MM.1S (cell line): Measurements from ENCODE around the gene FBLN1.
"Not testable (repeated sequence)": the region's sequence is repeated elsewhere in the genome, so short reads cannot be mapped to it uniquely, and the experiment has no call there.

Experiments
- DNase-seq: peaks from one replicate; pipeline ENCODE4 v3.0.0-alpha.2; 2015
- H2AFZ ChIP-seq: fragments of 300-600 bp; sonication (generic); 2 replicates; pipeline ENCODE4 v1.6.0; 2016; ENCODE audit warnings: antibody characterized with exemption, low read length
- H3F3A ChIP-seq: fragments of 300-600 bp; sonication (generic); 2 replicates; pipeline ENCODE4 v1.6.1; 2016; ENCODE audit warnings: mild to moderate bottlenecking, antibody characterized with exemption, low read length, moderate library complexity, mixed read lengths; ENCODE audit not compliant: insufficient read depth
- H3K27ac ChIP-seq: fragments of 300-600 bp; sonication (generic); 2 replicates; pipeline ENCODE4 v1.5.1; 2016; ENCODE audit warnings: mild to moderate bottlenecking, low read length
- H3K27me3 ChIP-seq: fragments of 300-600 bp; sonication (generic); replicated peaks from 2 replicates; pipeline ENCODE4 v1.6.0; 2016; ENCODE audit warnings: low read length; ENCODE audit not compliant: insufficient read depth
- H3K36me3 ChIP-seq: fragments of 300-600 bp; sonication (generic); replicated peaks from 2 replicates; pipeline ENCODE4 v1.6.1; 2016; ENCODE audit warnings: mild to moderate bottlenecking, low read length, mixed read lengths; ENCODE audit not compliant: insufficient read depth
- H3K4me1 ChIP-seq: fragments of 300-600 bp; sonication (generic); 2 replicates; pipeline ENCODE4 v1.6.1; 2016; ENCODE audit warnings: low read length, mixed read lengths
- H3K4me2 ChIP-seq: fragments of 300-600 bp; sonication (generic); 2 replicates; pipeline ENCODE4 v1.6.0; 2016; ENCODE audit warnings: low read depth, low read length
- H3K4me3 ChIP-seq: fragments of 300-600 bp; sonication (generic); 2 replicates; pipeline ENCODE4 v1.5.1; 2016; ENCODE audit warnings: low read length, mixed read lengths
- H3K79me2 ChIP-seq: fragments of 300-600 bp; sonication (generic); 2 replicates; pipeline ENCODE4 v1.6.1; 2016; ENCODE audit warnings: mixed run types, low read length, mixed read lengths
- H3K9ac ChIP-seq: fragments of 300-600 bp; sonication (generic); 2 replicates; pipeline ENCODE4 v1.6.1; 2016; ENCODE audit warnings: low read length, mixed read lengths
- H3K9me2 ChIP-seq: fragments of 300-600 bp; sonication (generic); replicated peaks from 2 replicates; pipeline ENCODE4 v1.6.1; 2016; ENCODE audit warnings: mild to moderate bottlenecking, low read length, mixed read lengths; ENCODE audit not compliant: insufficient read depth
- H3K9me3 ChIP-seq: fragments of 300-600 bp; sonication (generic); replicated peaks from 2 replicates; pipeline ENCODE4 v1.6.1; 2016; ENCODE audit warnings: mild to moderate bottlenecking, low read length, mixed read lengths; ENCODE audit not compliant: insufficient read depth
- H4K20me1 ChIP-seq: fragments of 300-600 bp; sonication (generic); 2 replicates; pipeline ENCODE4 v1.6.1; 2016; ENCODE audit warnings: mild to moderate bottlenecking, low read length, moderate library complexity, mixed read lengths; ENCODE audit not compliant: insufficient read depth
- EZH2 ChIP-seq: fragments of 300-600 bp; sonication (generic); optimal IDR thresholded peaks from 2 replicates; pipeline ENCODE3; 2017; ENCODE audit warnings: low read depth, mild to moderate bottlenecking, antibody characterized with exemption, low read length, mixed read lengths
- EZH2phosphoT487 ChIP-seq: fragments of 300-600 bp; sonication (generic); IDR thresholded peaks from 2 replicates; pipeline ENCODE4 v1.6.1; 2018; ENCODE audit warnings: antibody characterized with exemption, low read length
- TF ChIP-seq, protein P1 (sequence below): fragments of 300-600 bp; sonication (generic); IDR thresholded peaks from 2 replicates; pipeline ENCODE4 v1.5.1; 2016; ENCODE audit warnings: antibody characterized with exemption, low read length, mixed read lengths

The FBLN1 gene

DNA sequence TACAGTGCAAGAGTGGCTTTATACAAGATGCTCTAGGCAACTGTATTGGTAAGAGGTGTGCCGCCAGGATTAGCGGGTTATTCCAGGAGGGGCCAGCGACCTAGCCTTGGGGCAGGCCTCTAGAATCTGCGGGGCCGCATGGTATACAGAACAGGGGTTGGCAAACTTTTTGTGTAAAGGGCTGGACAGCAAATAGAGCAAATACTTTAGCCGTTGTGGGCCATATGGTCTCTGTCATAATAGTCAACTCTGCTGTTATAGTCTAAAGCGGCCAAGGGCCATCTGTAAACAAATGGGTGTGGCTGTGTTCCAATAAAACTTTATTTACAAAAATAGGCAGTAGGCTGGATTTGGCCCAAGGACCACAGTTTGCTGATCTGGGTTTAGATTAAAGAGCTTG lies 32.6 kb downstream of the FBLN1 start:
- Histone ChIP-seq H3K4me2 (no peak overlapping the region), H3K36me3 (no peaks in the 10 kb centered on the region)

DNA sequence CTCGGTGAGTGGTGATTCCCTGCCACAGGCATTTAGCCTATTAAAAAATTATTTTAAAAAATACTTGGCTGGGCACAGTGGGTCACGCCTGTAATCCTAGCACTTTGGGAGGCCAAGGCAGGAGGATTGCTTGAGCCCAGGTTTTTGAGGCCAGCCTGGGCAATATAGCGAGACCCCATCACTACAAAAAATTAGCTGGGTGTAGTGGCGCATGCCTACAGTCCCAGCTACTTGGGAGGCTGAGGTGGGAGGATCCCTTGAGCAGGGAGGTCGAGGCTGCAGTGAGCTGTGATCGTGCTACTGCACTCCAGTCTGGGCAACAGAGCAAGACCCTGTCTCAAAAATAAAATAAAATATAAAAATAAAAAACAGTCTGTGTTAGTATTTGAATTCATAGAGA lies 33.2 kb downstream of the FBLN1 start:
- H3K79me2 ChIP-seq, H3K9ac ChIP-seq, H4K20me1 ChIP-seq, DNase-seq, H2AFZ ChIP-seq, H3K9me3 ChIP-seq, H3K27ac ChIP-seq, H3K36me3 ChIP-seq, H3K4me2 ChIP-seq, H3K4me3 ChIP-seq, H3K4me1 ChIP-seq, H3F3A ChIP-seq, H3K9me2 ChIP-seq: not testable (repeated sequence)
- peaks cover 95% of the 10 kb centered on the region for H3K27me3 ChIP-seq

More for the DNA sequence above, 32.6 kb downstream of the FBLN1 start:
- H3K79me2 ChIP-seq, result no peaks in the 10 kb centered on the region
- no peak overlapping the region for H3K4me3 ChIP-seq
- no peak overlapping the region for H3K27ac ChIP-seq
- peaks cover 95% of the 10 kb centered on the region for H3K27me3 ChIP-seq
- no peaks in the 10 kb centered on the region for H3K4me1 ChIP-seq
- H3K9me2 ChIP-seq, result no peaks in the 10 kb centered on the region
- no peak overlapping the region for H3K9ac ChIP-seq
- DNase-seq, result no peak
- no peak overlapping the region for H2AFZ ChIP-seq
- no peaks in the 10 kb centered on the region for H3F3A ChIP-seq
- H4K20me1 ChIP-seq, result no peaks in the 10 kb centered on the region
- TF ChIP-seq EZH2 (no peak), EZH2phosphoT487 (no peak)
- TF ChIP-seq, protein P1, sequence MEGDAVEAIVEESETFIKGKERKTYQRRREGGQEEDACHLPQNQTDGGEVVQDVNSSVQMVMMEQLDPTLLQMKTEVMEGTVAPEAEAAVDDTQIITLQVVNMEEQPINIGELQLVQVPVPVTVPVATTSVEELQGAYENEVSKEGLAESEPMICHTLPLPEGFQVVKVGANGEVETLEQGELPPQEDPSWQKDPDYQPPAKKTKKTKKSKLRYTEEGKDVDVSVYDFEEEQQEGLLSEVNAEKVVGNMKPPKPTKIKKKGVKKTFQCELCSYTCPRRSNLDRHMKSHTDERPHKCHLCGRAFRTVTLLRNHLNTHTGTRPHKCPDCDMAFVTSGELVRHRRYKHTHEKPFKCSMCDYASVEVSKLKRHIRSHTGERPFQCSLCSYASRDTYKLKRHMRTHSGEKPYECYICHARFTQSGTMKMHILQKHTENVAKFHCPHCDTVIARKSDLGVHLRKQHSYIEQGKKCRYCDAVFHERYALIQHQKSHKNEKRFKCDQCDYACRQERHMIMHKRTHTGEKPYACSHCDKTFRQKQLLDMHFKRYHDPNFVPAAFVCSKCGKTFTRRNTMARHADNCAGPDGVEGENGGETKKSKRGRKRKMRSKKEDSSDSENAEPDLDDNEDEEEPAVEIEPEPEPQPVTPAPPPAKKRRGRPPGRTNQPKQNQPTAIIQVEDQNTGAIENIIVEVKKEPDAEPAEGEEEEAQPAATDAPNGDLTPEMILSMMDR, result no peak
- no peaks in the 10 kb centered on the region for H3K9me3 ChIP-seq

DNA sequence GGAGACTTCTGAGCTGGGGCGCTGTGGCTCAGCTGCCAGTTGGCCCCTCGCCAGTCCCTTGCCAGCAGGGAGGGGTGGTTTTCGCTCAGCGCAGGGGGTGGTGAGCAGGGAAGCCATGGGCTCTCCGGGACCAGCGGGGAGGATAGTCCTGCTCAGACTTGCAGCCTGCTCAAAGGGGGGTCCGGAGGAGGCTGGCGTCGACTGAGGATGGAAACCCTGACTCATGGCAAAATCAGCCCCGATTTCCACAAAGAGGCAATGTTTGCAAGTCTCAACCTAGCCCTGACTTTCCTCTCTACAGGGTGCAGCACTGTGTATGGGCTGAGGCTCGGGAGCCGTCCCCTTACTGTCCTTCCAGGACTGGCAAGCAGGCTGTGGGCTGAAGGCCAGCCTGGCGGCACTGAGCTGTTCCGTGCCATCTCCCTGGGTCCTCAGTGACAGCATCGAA lies 35.1 kb downstream of the FBLN1 start:
- Histone ChIP-seq H2AFZ (no peak overlapping the region), H3K27me3 (peaks cover 95% of the 10 kb centered on the region), H3K4me3 (no peak overlapping the region), H3F3A (no peaks in the 10 kb centered on the region), H3K4me1 (no peaks in the 10 kb centered on the region), H3K9me3 (no peaks in the 10 kb centered on the region), H3K27ac (no peak overlapping the region), H3K9ac (no peak overlapping the region), H3K79me2 (no peaks in the 10 kb centered on the region), H3K36me3 (no peaks in the 10 kb centered on the region), H3K4me2 (no peak overlapping the region), H3K9me2 (no peaks in the 10 kb centered on the region), H4K20me1 (no peaks in the 10 kb centered on the region)
- TF ChIP-seq EZH2 (no peak), EZH2phosphoT487 (no peak)
- TF ChIP-seq, protein P1, result no peak
- DNase-seq, result no peak

DNA sequence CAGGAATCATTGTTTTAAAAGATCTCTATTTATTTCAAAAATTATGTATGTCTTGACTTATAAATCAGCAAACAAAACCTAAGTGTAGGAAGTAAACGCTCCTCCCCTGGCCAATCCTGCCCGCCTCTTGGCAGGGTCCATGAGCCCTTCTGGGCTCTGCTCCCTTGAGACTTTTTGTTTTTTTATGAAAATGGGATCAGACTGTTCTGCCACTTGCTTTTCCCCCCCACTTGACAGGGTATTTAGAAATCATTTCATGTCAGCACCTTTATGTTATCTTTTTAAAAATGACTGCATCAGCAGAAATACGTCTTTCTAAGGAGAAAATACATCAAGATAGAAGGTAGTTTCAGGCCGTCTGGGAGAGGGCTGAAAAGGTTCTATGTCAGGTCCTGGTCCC lies 35.6 kb downstream of the FBLN1 start:
- TF ChIP-seq EZH2 (no peak), EZH2phosphoT487 (no peak)
- TF ChIP-seq, protein P1, result no peak
- H3K27me3 ChIP-seq, result peaks cover 95% of the 10 kb centered on the region
- H3F3A ChIP-seq, result no peaks in the 10 kb centered on the region
- H3K4me3 ChIP-seq, result no peak overlapping the region
- no peak for DNase-seq
- no peaks in the 10 kb centered on the region for H3K36me3 ChIP-seq
- no peaks in the 10 kb centered on the region for H3K79me2 ChIP-seq
- H3K9me3 ChIP-seq, result no peaks in the 10 kb centered on the region
- H3K4me1 ChIP-seq, result no peaks in the 10 kb centered on the region
- H3K4me2 ChIP-seq, result no peak overlapping the region
- H4K20me1 ChIP-seq, result no peaks in the 10 kb centered on the region
- H3K9ac ChIP-seq, result no peak overlapping the region
- no peaks in the 10 kb centered on the region for H3K9me2 ChIP-seq
- H3K27ac ChIP-seq, result no peak overlapping the region
- no peak overlapping the region for H2AFZ ChIP-seq
